GM21529 (cell line): ENCODE data around the gene ABI3BP.

Experiments used
- ATAC-seq: cut with Tn5 transposase; IDR thresholded peaks from one replicate; pipeline ENCODE4 v1.9.1; 2021; ENCODE audit not compliant: unreplicated experiment

The ABI3BP gene

GRCh38 chr3:100777271-100777670 lies 215.9 kb downstream of the ABI3BP start:
- ATAC-seq = no peak

- no peak for ATAC-seq
Measured at GRCh38 chr3:100776746-100777145, 216.5 kb downstream of the ABI3BP start.

- ATAC-seq = no peak
Measured at GRCh38 chr3:100776097-100776729, 217.0 kb downstream of the ABI3BP start.

- ATAC-seq = no peak
Measured at GRCh38 chr3:100775669-100776068, 217.6 kb downstream of the ABI3BP start.

- no peak for ATAC-seq
Measured at GRCh38 chr3:100775226-100775625, 218.0 kb downstream of the ABI3BP start.

- no peak for ATAC-seq
Measured at GRCh38 chr3:100769693-100770092, 223.5 kb downstream of the ABI3BP start.

- ATAC-seq = no peak
Measured at GRCh38 chr3:100766069-100766468, 227.2 kb downstream of the ABI3BP start.

GRCh38 chr3:100765437-100765975 lies 227.7 kb downstream of the ABI3BP start:
- no peak for ATAC-seq

- no peak for ATAC-seq
Measured at GRCh38 chr3:100761951-100762350, 231.3 kb downstream of the ABI3BP start.

GRCh38 chr3:100761211-100761942 lies 231.8 kb downstream of the ABI3BP start:
- peak; percentile 85 for ATAC-seq

GRCh38 chr3:100760377-100760776 lies 232.8 kb downstream of the ABI3BP start:
- no peak for ATAC-seq

- no peak for ATAC-seq
Measured at GRCh38 chr3:100759950-100760349, 233.3 kb downstream of the ABI3BP start.

- ATAC-seq = no peak
Measured at GRCh38 chr3:100759159-100759558, 234.1 kb downstream of the ABI3BP start.

- ATAC-seq = no peak
Measured at GRCh38 chr3:100756441-100756840, 236.8 kb downstream of the ABI3BP start.

- ATAC-seq = no peak
Measured at GRCh38 chr3:100754563-100755334, 238.5 kb downstream of the ABI3BP start.

- ATAC-seq = no peak
Measured at GRCh38 chr3:100753846-100754245, 239.4 kb downstream of the ABI3BP start.

- ATAC-seq = no peak
Measured at GRCh38 chr3:100748967-100749366, 244.3 kb downstream of the ABI3BP start.

GRCh38 chr3:100748220-100748619 lies 245.0 kb downstream of the ABI3BP start:
- ATAC-seq = no peak

GRCh38 chr3:100746092-100746491 lies 247.1 kb downstream of the ABI3BP start:
- ATAC-seq = no peak

GRCh38 chr3:100745617-100746016 lies 247.6 kb downstream of the ABI3BP start:
- ATAC-seq = no peak

- no peak for ATAC-seq
Measured at GRCh38 chr3:100744671-100745070, 248.6 kb downstream of the ABI3BP start.

- ATAC-seq = no peak
Measured at GRCh38 chr3:100743535-100743934, 249.7 kb downstream of the ABI3BP start.
